Activated CD4-positive, alpha-beta T cell treated with anti-CD3 and anti-CD28 coated beads, Interleukin-2, amount 50 U/mL, for 16 hours (primary cell): ENCODE data around the gene CCDC175.

Experiments used
- DNase-seq: peaks from one replicate; pipeline ENCODE4 v3.0.0-alpha.2; 2020

CCDC175 gene

DNA sequence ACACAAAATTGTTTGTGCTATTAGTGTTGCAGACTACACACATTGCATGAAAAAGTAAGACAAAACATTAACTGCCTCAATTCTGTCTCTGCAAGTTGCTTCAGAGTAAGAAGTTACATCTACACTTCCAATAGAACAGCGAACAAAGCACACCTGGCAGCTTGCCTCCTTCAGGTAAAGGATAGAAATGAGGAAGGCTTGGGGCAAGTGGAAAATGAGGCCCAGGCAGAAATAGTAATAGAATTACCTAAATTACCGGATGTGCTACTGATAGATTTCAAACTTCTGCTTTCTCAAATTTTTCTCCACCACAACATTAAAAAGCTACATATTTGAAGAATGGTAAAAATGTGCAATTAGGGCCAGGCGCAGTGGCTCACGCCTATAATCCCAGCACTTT is 37.7 kb downstream of the CCDC175 start:
- no peak for DNase-seq

DNA sequence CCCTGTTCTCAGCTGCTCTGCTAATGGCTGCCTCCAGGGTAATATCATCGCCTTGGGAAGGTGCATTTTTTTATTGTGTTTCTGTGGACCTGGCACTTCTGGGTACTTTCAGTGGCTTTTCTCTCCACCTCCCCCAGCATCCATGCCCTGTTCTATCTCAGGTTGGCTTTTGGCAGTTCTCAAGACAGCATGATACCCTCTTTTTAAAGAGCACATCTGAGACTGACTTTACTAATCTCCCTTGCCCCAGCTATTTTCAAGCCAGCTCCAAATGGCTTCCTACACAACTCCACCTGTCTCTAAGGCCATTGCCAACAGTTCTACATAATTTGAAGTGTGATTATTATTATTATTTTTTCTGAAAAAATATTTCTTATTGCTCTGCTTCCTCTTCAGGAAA is 39.1 kb downstream of the CCDC175 start:
- no peak for DNase-seq

GRCh38 chr14:59534361-59534987 is 42.1 kb downstream of the CCDC175 start:
- DNase-seq, result no peak

DNA sequence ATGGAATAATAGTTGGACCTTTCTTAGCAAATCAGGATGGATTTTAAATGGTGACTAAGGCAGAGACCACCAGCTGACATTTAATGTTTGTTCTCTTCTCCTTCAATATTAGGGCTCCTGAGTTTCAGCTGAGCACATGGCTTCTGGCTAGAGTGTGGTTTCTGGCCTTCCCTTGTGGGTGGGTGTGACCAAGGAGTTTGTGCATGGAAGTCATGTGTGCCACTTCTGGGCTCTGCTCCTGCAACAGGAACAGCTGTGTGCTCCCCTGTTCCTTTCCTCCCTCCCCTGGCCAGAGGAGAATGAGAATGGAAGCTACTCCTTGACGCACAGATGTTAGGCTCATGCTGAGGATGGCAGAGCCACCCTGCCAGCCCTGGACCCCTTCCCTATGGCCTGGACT is 44.2 kb downstream of the CCDC175 start:
- DNase-seq, result no peak

- no peak for DNase-seq
Measured at GRCh38 chr14:59530349-59530748, 46.3 kb downstream of the CCDC175 start.

DNA sequence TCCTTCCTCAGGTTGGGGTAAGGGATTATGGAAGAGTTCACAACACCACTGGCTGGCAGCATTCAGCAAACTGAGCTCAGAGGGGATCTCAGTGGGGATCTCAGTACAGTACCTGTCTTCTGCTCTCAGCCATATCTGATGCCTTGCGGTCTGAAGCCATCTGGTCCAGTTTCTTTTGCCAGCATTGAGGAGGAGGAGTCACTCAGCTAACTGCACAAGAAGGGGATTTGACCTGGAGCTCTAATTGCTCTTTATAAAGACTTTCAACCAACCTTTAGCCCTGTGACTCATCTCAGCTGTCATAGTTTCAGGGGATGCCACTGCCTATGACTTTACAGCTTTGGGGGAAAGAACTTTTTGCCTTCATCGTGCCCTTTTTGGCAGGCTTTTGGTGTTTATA is 47.4 kb downstream of the CCDC175 start:
- no peak for DNase-seq

GRCh38 chr14:59520224-59520623 is 56.4 kb downstream of the CCDC175 start:
- DNase-seq, result no peak

DNA sequence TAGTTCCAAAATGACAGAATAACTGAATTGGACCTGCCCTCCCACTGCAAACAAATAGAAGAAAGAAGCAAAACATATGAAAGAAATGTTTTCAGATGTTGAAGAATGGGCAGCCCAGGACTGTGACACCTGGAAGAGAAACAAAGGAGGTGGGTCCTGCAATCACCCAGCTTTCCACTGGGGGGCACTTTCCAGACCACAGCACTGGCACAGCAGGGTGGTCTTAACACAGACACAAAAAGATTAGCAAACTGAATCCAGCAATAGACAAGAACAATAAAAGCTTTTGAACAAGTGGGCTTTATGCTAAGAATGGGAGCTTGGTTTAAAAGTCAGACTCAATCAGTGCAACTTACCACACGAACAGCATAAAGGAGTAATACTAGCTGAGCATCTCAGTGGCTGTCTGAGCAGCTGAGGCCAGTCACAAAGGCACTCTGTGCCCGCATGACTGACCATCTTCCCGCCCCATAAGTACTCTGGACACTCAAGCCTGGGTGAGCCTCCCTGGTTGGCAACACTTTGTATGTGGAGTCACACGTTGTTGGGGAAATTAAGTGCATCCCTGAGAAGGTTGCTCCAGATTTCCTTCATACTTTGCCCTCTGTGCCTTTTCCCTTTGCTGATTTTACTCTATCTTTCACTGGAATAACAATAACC is 64.6 kb downstream of the CCDC175 start:
- no peak for DNase-seq

GRCh38 chr14:59510966-59511365 is 65.6 kb downstream of the CCDC175 start:
- no peak for DNase-seq

DNA sequence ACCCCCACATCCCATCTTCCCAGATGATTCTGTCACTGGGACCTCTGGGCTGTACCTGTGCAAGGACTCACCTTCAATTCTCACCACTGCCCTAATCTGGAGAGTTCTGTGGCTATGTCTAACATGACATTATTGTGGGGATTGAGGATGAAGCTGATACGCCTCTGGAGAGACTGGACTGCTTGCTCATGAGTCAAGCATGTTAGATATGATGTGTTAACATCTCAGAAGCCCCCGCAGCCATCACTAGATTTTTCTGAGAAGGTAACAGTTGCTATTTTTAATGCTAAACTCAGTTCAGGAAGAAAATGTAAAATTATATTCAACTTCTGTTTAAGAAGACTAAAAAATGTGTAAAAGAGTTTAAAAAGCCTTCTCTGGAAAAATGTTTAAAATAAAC is 66.6 kb downstream of the CCDC175 start:
- no peak for DNase-seq

DNA sequence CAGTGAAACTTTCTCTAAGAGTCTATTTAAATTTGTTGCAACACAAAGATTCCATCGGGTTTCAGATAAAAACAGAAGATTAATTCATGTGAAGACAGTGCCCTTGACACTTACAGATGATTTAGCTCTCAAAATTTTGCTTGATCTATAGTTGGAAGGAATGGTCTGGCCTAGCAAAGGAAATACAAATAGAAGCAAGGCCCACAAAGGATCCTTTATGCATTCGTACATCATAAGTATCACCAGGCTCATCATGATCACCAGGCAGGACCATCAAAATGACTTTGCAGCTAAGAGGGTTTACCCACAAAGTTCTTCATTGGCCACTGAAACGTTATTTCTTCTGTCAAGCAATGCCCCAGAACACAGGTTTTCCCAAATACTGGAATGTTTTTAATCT is 67.5 kb downstream of the CCDC175 start:
- no peak for DNase-seq

- no peak for DNase-seq
Measured at GRCh38 chr14:59507752-59508103, 68.9 kb downstream of the CCDC175 start.

DNA sequence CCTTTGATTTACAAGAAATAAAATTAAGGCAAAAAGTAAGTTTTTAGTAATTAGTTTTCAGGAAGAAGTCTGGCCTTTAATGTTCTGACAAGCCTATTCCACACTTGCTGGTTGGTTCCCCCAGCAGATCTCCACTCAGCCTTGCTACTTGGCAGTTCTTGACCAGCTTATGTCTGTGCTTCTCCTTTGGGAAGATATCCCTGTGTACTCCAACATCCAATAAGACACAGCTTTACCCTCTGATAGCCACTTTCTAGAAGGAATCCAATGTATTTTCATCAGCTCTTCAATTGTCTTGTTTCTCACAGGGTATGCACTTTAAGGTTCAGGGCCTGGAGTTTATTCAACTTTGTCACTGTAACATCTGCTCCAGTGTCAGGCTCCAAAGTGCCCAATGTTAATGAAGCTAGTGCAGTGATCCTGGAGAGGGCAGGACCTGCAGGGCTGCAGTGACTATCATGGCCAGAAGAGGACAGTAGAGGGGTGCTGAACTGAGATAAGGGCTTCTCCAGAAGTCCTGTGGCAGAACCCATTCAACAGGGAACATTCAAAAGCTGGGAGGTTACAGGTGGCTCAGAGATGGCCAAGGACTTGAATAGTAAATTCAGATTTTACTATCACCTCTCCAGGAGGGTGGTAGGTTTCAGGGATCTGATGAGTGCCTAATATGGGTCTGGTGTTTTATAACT is 69.4 kb downstream of the CCDC175 start:
- peak; percentile 59 for DNase-seq

- no peak for DNase-seq
Measured at GRCh38 chr14:59503256-59503655, 73.4 kb downstream of the CCDC175 start.

DNA sequence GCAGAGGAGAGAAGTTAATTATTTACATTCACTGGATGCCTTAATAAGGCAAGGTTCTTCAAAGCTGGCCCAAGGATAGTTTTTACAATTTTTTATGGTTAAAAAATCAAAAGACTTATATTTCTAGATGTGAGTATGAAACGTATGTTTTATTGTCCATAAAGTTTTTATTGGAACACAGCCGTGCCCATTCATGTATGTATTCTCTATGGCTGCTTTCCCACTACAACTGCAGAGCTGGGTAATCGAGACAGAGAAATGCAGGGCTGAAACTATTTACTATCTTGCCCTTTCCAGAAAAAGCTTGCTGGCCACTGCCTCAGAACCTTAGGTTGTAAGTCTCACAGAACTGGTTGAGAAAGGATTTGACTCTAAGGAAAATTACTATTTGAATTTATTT is 75.9 kb downstream of the CCDC175 start:
- DNase-seq, result no peak

DNA sequence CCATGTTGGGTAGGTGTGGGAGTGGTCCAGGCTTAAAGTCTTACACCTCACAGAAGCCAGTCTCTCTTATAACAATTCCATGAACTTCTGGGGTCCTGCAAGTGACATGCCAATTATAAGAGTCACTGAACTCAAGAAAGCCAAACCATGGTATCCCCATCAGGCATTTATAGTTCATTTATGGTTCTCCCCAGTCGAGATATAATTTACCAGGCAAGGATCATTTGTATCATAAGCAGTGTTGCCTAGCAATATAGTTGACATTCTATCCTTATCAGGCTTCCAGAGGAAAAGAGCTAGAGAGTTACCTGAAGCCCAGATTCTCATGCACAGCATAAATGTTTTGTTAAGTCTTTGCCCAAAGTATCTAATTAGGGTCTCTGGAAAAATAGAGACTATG is 84.2 kb downstream of the CCDC175 start:
- DNase-seq, result no peak

DNA sequence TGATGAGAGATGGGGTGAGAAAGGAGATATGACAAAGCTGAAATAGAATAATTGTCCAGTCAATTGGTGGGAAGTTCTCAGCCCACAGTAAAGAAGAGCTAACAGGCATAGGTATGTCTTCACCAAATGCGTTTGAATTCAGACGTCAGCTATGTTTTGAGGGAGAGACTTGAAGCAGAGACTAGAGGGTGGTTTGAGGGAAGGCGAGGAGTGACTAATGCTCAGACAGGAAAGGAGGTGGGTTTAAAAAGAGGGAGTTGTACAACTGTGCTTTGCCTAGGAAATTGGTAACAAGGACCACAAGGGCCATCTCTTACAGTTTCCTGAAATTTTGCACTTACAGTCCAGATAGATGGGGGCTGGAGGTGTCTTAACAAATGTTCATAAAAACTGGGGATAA is 85.9 kb downstream of the CCDC175 start:
- DNase-seq, result no peak

DNA sequence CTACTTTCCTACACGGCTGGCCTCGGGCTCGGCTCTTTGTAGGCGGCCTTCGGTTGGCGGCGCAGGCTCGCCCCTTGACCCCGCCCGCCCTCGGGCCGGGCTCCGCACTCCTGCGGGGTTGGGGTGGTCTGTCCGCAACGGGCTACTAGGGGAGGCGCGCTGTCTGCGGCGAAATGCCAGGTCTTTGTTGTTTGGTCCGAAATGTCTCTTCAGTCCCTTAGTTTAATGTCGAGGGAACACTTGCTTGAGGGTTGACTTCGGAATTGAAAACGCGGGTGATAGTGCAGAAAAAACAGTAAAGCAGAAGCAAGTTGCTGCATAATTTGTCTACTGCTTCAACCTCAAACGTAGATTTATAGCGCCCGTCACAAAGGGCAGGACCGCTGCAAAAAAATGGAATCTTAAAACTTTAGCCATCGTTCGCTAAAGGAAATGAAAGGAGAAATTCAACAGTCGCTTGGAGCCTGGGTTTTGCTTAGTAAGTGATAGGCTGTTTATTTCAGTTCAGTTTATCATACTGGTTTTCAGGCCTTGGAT is 91.9 kb downstream of the CCDC175 start:
- DNase-seq, result no peak

DNA sequence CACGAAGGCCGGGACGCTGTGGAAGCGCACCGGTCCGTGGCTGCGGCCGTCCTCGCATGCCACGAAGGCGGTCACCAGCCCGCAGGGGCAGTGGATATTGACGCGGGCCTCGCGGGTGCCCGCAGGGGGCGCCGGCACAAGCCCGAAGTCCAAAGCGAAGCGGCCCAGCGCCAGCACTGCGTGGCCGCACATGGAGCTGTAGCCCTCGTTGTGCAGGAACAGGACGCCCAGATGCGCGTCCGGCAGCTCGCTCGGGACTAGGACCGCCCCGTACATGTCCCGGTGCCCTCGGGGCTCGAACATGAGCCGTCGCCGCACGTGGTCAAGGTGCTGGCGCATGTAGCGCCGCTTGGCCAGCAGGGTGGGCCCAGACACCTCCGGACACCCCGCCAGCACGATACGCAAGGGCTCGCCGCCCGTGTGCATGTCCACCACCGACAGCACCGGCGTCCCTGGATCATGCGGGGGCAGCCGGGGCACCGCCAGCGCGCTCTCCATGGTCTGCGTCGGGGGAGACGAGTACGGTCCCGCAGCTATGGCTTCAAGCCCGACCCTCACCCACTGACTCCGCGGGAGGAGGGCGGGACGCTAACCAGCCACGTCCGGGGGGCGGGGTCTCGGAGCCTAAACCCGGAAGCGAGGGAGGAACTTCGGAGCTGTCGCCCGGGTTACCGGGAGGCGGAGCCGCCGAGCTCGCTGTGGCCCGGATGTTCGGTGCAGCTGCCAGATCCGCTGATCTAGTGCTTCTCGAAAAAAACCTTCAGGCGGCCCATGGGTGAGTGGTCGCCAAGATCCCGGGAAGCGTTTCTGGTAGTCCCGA is 92.6 kb downstream of the CCDC175 start, which contains the start of the genes JKAMP and L3HYPDH:
JKAMP (plus strand) TSS at position 699 of the 820 bp plus-strand sequence; CDS start at position 772, 73 bp downstream.
L3HYPDH (minus strand) TSS at position 590 of the 820 bp plus-strand sequence; CDS start at position 498, 92 bp downstream.
- DNase-seq, result peak; percentile 97

- DNase-seq, result no peak
Measured at GRCh38 chr14:59483363-59483762, 93.2 kb downstream of the CCDC175 start.

DNA sequence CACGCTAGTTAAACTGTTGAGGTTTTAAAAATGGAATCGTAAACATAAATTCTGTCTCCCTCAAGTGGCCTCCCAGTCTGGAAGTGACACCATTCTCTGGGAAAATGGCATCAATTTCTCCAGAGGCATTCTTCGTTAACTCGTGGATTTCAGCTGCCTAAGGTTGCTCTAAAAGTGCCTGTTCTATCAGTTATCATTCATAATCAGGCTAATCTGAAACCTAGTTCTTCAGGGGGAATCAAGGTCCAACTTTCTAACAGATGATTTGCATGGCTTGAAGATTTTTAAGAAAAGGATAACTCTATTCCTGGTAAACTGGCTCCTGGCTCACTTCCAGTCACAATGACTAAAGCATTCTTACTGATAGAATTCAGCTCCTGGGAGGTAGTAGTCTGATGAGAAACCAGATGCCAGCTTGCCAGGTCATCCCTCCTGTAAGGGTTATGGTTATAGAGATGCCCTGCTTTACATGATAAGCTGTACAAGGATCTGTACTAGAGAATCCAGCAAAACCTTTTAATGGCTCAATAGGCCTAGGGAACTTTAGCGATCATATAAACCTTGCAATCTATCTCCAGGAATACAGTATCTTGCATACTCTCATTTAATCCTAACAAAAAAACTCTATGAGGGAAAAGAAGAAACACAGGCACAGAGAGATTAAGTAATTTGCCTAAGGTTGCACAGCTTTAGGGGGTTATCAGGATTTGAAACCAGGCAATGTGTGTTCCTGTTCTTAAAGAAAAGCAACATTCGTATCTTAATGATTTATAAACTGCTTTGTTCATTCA is 93.9 kb downstream of the CCDC175 start:
- no peak for DNase-seq

GRCh38 chr14:59481871-59482540 is 94.6 kb downstream of the CCDC175 start:
- DNase-seq, result no peak
